SKM-1 treated with dmso at 0.1 percent for 144 hours (cell line): Measurements from ENCODE around the gene RAP2B.
"Not testable (repeated sequence)": the region's sequence is repeated elsewhere in the genome, so short reads cannot be mapped to it uniquely, and the experiment has no call there.

Experiments used
- DNase-seq: peaks from one replicate; lab custom pipeline; 2025; ENCODE audit not compliant: unreplicated experiment; lab: John Stamatoyannopoulos, UW

The RAP2B gene

GRCh38 chr3:153161714-153162512, at the start of gene RAP2B:
Gene RAP2B, plus strand, starts transcription at chr3:153162226. Its CDS starts 468 bp downstream, at chr3:153162694.
- DNase-seq: peak; percentile 85

- DNase-seq: no peak
Observed at GRCh38 chr3:153113541-153113940, 48.5 kb upstream of the RAP2B start.

- not testable (repeated sequence) for DNase-seq
Observed at GRCh38 chr3:153114270-153114669, 47.8 kb upstream of the RAP2B start.

GRCh38 chr3:153115326-153115725, 46.7 kb upstream of the RAP2B start:
- no peak for DNase-seq

GRCh38 chr3:153127788-153128187, 34.2 kb upstream of the RAP2B start:
- DNase-seq: no peak

GRCh38 chr3:153129426-153129825, 32.6 kb upstream of the RAP2B start:
- no peak for DNase-seq

- no peak for DNase-seq
Observed at GRCh38 chr3:153129866-153130265, 32.2 kb upstream of the RAP2B start.

GRCh38 chr3:153130312-153130977, 31.6 kb upstream of the RAP2B start:
- no peak for DNase-seq

GRCh38 chr3:153137626-153138025, 24.4 kb upstream of the RAP2B start:
- DNase-seq: no peak

GRCh38 chr3:153138276-153139210, 23.5 kb upstream of the RAP2B start:
- no peak for DNase-seq

GRCh38 chr3:153142961-153143360, 19.1 kb upstream of the RAP2B start:
- DNase-seq: no peak

- DNase-seq: no peak
Observed at GRCh38 chr3:153144071-153144470, 18.0 kb upstream of the RAP2B start.

- DNase-seq: no peak
Observed at GRCh38 chr3:153144779-153145178, 17.2 kb upstream of the RAP2B start.

- DNase-seq: no peak
Observed at GRCh38 chr3:153145454-153145853, 16.6 kb upstream of the RAP2B start.

GRCh38 chr3:153146191-153147053, 15.6 kb upstream of the RAP2B start:
- DNase-seq: no peak

- no peak for DNase-seq
Observed at GRCh38 chr3:153150991-153151390, 11.0 kb upstream of the RAP2B start.

GRCh38 chr3:153155786-153156185, 6.2 kb upstream of the RAP2B start:
- not testable (repeated sequence) for DNase-seq

GRCh38 chr3:153158189-153158588, 3.8 kb upstream of the RAP2B start:
- no peak for DNase-seq

GRCh38 chr3:153158961-153159735, 2.9 kb upstream of the RAP2B start:
- DNase-seq: no peak
